ENCODE data around the gene ZNF385B. TPM values are rescaled to one million over a fixed set of nuclear protein-coding genes. Genes with fewer than 3 reads are reported as not detected.

The ZNF385B gene
- total and polyA plus RNA-seq, 4 donors, result 3.0 to 7.2 (median 3.9) TPM

- H3K9ac ChIP-seq (ENCODE audit: low read depth in 1 of 2, low read length in 2 of 2), result no peak overlapping the region
- no peaks in the 10 kb centered on the region for H3K9me3 ChIP-seq (ENCODE audit: control insufficient read depth in 4 of 4, low read length in 3 of 4)
- H3K4me1 ChIP-seq (ENCODE audit: control insufficient read depth in 4 of 4, insufficient read depth in 4 of 4, low read length in 3 of 4), result no peaks in the 10 kb centered on the region
- WGBS, result 95% methylated on average over 6 of the region's 6 CpGs
- no peak for DNase-seq (ENCODE audit: low spot score)
- no peak overlapping the region for H3K4me3 ChIP-seq (ENCODE audit: low read depth in 1 of 3, low read length in 3 of 3)
- no peaks in the 10 kb centered on the region for H3K36me3 ChIP-seq (ENCODE audit: control insufficient read depth in 4 of 4, insufficient read depth in 3 of 4, low read depth in 1 of 4, low read length in 3 of 4)
- no peak overlapping the region for H3K27ac ChIP-seq (ENCODE audit: low read depth in 1 of 2, low read length in 2 of 2)
- TF ChIP-seq SP1 (IDR thresholded peaks at IDR 0.05), result no peak
- no peak for TF ChIP-seq CTCF (IDR thresholded peaks at IDR 0.05; ENCODE audit: low read depth, low read length, missing input control)
- no peak for TF ChIP-seq JUND (IDR thresholded peaks at IDR 0.05)
- TF ChIP-seq REST (IDR thresholded peaks at IDR 0.05), result no peak
- TF ChIP-seq, protein P1, sequence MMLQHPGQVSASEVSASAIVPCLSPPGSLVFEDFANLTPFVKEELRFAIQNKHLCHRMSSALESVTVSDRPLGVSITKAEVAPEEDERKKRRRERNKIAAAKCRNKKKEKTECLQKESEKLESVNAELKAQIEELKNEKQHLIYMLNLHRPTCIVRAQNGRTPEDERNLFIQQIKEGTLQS (IDR thresholded peaks at IDR 0.05), result no peak
- no peak for TF ChIP-seq RXRA (IDR thresholded peaks at IDR 0.05)
- TF ChIP-seq, protein P2, sequence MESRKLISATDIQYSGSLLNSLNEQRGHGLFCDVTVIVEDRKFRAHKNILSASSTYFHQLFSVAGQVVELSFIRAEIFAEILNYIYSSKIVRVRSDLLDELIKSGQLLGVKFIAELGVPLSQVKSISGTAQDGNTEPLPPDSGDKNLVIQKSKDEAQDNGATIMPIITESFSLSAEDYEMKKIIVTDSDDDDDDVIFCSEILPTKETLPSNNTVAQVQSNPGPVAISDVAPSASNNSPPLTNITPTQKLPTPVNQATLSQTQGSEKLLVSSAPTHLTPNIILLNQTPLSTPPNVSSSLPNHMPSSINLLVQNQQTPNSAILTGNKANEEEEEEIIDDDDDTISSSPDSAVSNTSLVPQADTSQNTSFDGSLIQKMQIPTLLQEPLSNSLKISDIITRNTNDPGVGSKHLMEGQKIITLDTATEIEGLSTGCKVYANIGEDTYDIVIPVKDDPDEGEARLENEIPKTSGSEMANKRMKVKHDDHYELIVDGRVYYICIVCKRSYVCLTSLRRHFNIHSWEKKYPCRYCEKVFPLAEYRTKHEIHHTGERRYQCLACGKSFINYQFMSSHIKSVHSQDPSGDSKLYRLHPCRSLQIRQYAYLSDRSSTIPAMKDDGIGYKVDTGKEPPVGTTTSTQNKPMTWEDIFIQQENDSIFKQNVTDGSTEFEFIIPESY (IDR thresholded peaks at IDR 0.05), result no peak
- TF ChIP-seq, protein P3, sequence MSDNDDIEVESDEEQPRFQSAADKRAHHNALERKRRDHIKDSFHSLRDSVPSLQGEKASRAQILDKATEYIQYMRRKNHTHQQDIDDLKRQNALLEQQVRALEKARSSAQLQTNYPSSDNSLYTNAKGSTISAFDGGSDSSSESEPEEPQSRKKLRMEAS (IDR thresholded peaks at IDR 0.05), result no peak
- no peak for TF ChIP-seq FOXA1 (IDR thresholded peaks at IDR 0.05)
- no peak for TF ChIP-seq NR2F2 (IDR thresholded peaks at IDR 0.05)
- no peak for TF ChIP-seq HNF4G (IDR thresholded peaks at IDR 0.05)
- no peaks in the 10 kb centered on the region for H3K27me3 ChIP-seq (ENCODE audit: control insufficient read depth in 4 of 4, insufficient read depth in 4 of 4, low read length in 3 of 4)
Observed at GRCh38 chr2:179882851-179883806, 21.7 kb upstream of the ZNF385B start.

- Histone ChIP-seq H3K9ac (ENCODE audit: low read depth in 1 of 2, low read length in 2 of 2) (no peak overlapping the region), H3K4me3 (ENCODE audit: low read depth in 1 of 3, low read length in 3 of 3) (no peak overlapping the region), H3K36me3 (ENCODE audit: control insufficient read depth in 4 of 4, insufficient read depth in 3 of 4, low read depth in 1 of 4, low read length in 3 of 4) (no peaks in the 10 kb centered on the region), H3K27ac (ENCODE audit: low read depth in 1 of 2, low read length in 2 of 2) (no peak overlapping the region), H3K27me3 (ENCODE audit: control insufficient read depth in 4 of 4, insufficient read depth in 4 of 4, low read length in 3 of 4) (no peaks in the 10 kb centered on the region), H3K9me3 (ENCODE audit: control insufficient read depth in 4 of 4, low read length in 3 of 4) (no peaks in the 10 kb centered on the region), H3K4me1 (ENCODE audit: control insufficient read depth in 4 of 4, insufficient read depth in 4 of 4, low read length in 3 of 4) (no peaks in the 10 kb centered on the region)
- DNase-seq (ENCODE audit: low spot score), result no peak
- WGBS, result 94% methylated on average over 4 of the region's 4 CpGs
- no peak for TF ChIP-seq NR2F2 (IDR thresholded peaks at IDR 0.05)
- no peak for TF ChIP-seq REST (IDR thresholded peaks at IDR 0.05)
- no peak for TF ChIP-seq EGR1 (IDR thresholded peaks at IDR 0.05; ENCODE audit: low read depth in 2 of 2)
- TF ChIP-seq CTCF (IDR thresholded peaks at IDR 0.05; ENCODE audit: low read depth, low read length, missing input control), result no peak
- TF ChIP-seq, protein P1 (IDR thresholded peaks at IDR 0.05), result no peak
- TF ChIP-seq HNF4A (conservative IDR thresholded peaks at IDR 0.05), result no peak
- no peak for TF ChIP-seq SP1 (IDR thresholded peaks at IDR 0.05)
Observed at GRCh38 chr2:179877601-179878364, 16.4 kb upstream of the ZNF385B start.
